ENCODE results near the gene GET3.
"Not testable (repeated sequence)": the region's sequence is repeated elsewhere in the genome, so short reads cannot be mapped to it uniquely, and the experiment has no call there.

The GET3 gene

GRCh38 chr19:12793290-12794195, 56.2 kb downstream of the GET3 start:
- Histone ChIP-seq H3K36me3 (ENCODE audit: control insufficient read depth, insufficient read depth, low read length) (no peaks in the 10 kb centered on the region), H3K4me3 (ENCODE audit: low read length) (peak overlapping the region; percentile 100), H3K27ac (ENCODE audit: low read depth, low read length) (peak overlapping the region; percentile 94), H3K9ac (ENCODE audit: low read length) (peak overlapping the region; percentile 98), H3K27me3 (ENCODE audit: control insufficient read depth, insufficient read depth, low read length) (no peaks in the 10 kb centered on the region), H3K4me1 (ENCODE audit: control insufficient read depth, insufficient read depth, low read length) (peaks cover 23% of the 10 kb centered on the region)

- peak overlapping the region; percentile 100 for H3K4me3 ChIP-seq (ENCODE audit: low read length)
- H3K27ac ChIP-seq (ENCODE audit: low read depth, low read length): peak overlapping the region; percentile 94
- no peaks in the 10 kb centered on the region for H3K27me3 ChIP-seq (ENCODE audit: control insufficient read depth, insufficient read depth, low read length)
- peaks cover 2% of the 10 kb centered on the region for H3K36me3 ChIP-seq (ENCODE audit: control insufficient read depth, insufficient read depth, low read length)
- peak overlapping the region; percentile 74 for H3K9ac ChIP-seq (ENCODE audit: low read length)
- peaks cover 15% of the 10 kb centered on the region for H3K4me1 ChIP-seq (ENCODE audit: control insufficient read depth, insufficient read depth, low read length)
Measured at GRCh38 chr19:12794196-12794941, 57.1 kb downstream of the GET3 start.

- Histone ChIP-seq H3K9ac (ENCODE audit: low read length) (no peak overlapping the region), H3K27ac (ENCODE audit: low read depth, low read length) (no peak overlapping the region), H3K4me1 (ENCODE audit: control insufficient read depth, insufficient read depth, low read length) (peaks cover 14% of the 10 kb centered on the region), H3K4me3 (ENCODE audit: low read length) (no peak overlapping the region), H3K36me3 (ENCODE audit: control insufficient read depth, insufficient read depth, low read length) (peaks cover 8% of the 10 kb centered on the region), H3K27me3 (ENCODE audit: control insufficient read depth, insufficient read depth, low read length) (no peaks in the 10 kb centered on the region)
Measured at GRCh38 chr19:12794971-12795381, 57.7 kb downstream of the GET3 start.

- Histone ChIP-seq H3K27ac (ENCODE audit: low read depth, low read length) (peak overlapping the region; percentile 17), H3K9ac (ENCODE audit: low read length) (no peak overlapping the region), H3K4me3 (ENCODE audit: low read length) (peak overlapping the region; percentile 29), H3K36me3 (ENCODE audit: control insufficient read depth, insufficient read depth, low read length) (peaks cover 12% of the 10 kb centered on the region), H3K27me3 (ENCODE audit: control insufficient read depth, insufficient read depth, low read length) (no peaks in the 10 kb centered on the region), H3K4me1 (ENCODE audit: control insufficient read depth, insufficient read depth, low read length) (peaks cover 6% of the 10 kb centered on the region)
Measured at GRCh38 chr19:12796146-12797071, 59.1 kb downstream of the GET3 start.

GRCh38 chr19:12797141-12797587, 59.9 kb downstream of the GET3 start:
- Histone ChIP-seq H3K27me3 (ENCODE audit: control insufficient read depth, insufficient read depth, low read length) (no peaks in the 10 kb centered on the region), H3K36me3 (ENCODE audit: control insufficient read depth, insufficient read depth, low read length) (peaks cover 12% of the 10 kb centered on the region), H3K27ac (ENCODE audit: low read depth, low read length) (no peak overlapping the region), H3K9ac (ENCODE audit: low read length) (no peak overlapping the region), H3K4me3 (ENCODE audit: low read length) (no peak overlapping the region), H3K4me1 (ENCODE audit: control insufficient read depth, insufficient read depth, low read length) (peaks cover 6% of the 10 kb centered on the region)

GRCh38 chr19:12797607-12798006, 60.3 kb downstream of the GET3 start:
- not testable (repeated sequence) for H3K4me3 ChIP-seq (ENCODE audit: low read length); H3K4me1 ChIP-seq (ENCODE audit: control insufficient read depth, insufficient read depth, low read length); H3K27me3 ChIP-seq (ENCODE audit: control insufficient read depth, insufficient read depth, low read length); H3K9ac ChIP-seq (ENCODE audit: low read length); H3K27ac ChIP-seq (ENCODE audit: low read depth, low read length)
- peaks cover 12% of the 10 kb centered on the region for H3K36me3 ChIP-seq (ENCODE audit: control insufficient read depth, insufficient read depth, low read length)
